Common myeloid progenitor, CD34-positive (primary cell): ENCODE measurements around the gene PAK1. TPM values are rescaled to one million over a fixed set of nuclear protein-coding genes. Genes with fewer than 3 reads are reported as not detected.

ENCODE experiments used
- CTCF ChIA-PET: fragments of 350-600 bp; sonication (Branson Sonifier 250); formaldehyde crosslinking; loops from one replicate; lab custom pipeline; 2021; ENCODE audit warnings: antibody characterized with exemption; lab: Charles Lee
- POLR2A ChIA-PET: fragments of 350-600 bp; sonication (Branson Sonifier 250); formaldehyde crosslinking; loops from one replicate; lab custom pipeline; 2021; ENCODE audit warnings: antibody characterized with exemption; lab: Charles Lee
- DNase-seq, 3 donors: peaks; one replicate each; pipeline versions ENCODE4 v3.0.0 to v3.0.0-alpha.2; 2013
- H3K27ac ChIP-seq, 2 experiments: 1 replicate in 1 of 2; 2 replicates in 1 of 2; pipeline ENCODE4 v1.7.0; 2013; ENCODE audit warnings: inconsistent platforms in 2 of 2, low read length in 2 of 2, mild to moderate bottlenecking in 2 of 2, low read depth in 1 of 2, moderate library complexity in 1 of 2; ENCODE audit not compliant: severe bottlenecking in 2 of 2, insufficient read depth in 1 of 2, poor library complexity in 1 of 2
- H3K27me3 ChIP-seq, 5 experiments: replicated peaks in 2 of 5; 1 replicate in 3 of 5; 2 replicates in 2 of 5; pipeline versions ENCODE4 v1.6.1 to v1.7.0; 2013; ENCODE audit warnings: low read length in 4 of 5, mild to moderate bottlenecking in 2 of 5, moderate library complexity in 2 of 5, inconsistent platforms in 1 of 5; ENCODE audit not compliant: insufficient read depth in 5 of 5, control insufficient read depth in 4 of 5
- H3K36me3 ChIP-seq, 4 experiments: 1 replicate in 2 of 4; 2 replicates in 2 of 4; pipeline versions ENCODE4 v1.6.1 to v1.7.0; 2013; ENCODE audit warnings: low read length in 3 of 4, control low read depth in 1 of 4, mild to moderate bottlenecking in 1 of 4; ENCODE audit not compliant: control insufficient read depth in 4 of 4, insufficient read depth in 4 of 4
- H3K4me1 ChIP-seq, 4 experiments: 1 replicate in 3 of 4; 2 replicates in 1 of 4; pipeline versions ENCODE4 v1.6.1 to v1.7.1; 2013; ENCODE audit warnings: low read length in 3 of 4, mild to moderate bottlenecking in 3 of 4, control low read depth in 1 of 4, inconsistent platforms in 1 of 4, moderate library complexity in 1 of 4; ENCODE audit not compliant: control insufficient read depth in 4 of 4, insufficient read depth in 4 of 4; ENCODE audit errors: control extremely low read depth in 1 of 4
- H3K4me3 ChIP-seq, 7 experiments: 1 replicate in 4 of 7; 2 replicates in 3 of 7; pipeline versions ENCODE4 v1.5.1 to v1.7.0; 2013; ENCODE audit warnings: mild to moderate bottlenecking in 7 of 7, low read length in 6 of 7, moderate library complexity in 6 of 7, inconsistent platforms in 2 of 7, low read depth in 2 of 7, control low read depth in 1 of 7; ENCODE audit not compliant: insufficient read depth in 4 of 7, control insufficient read depth in 1 of 7; ENCODE audit errors: extremely low read depth in 1 of 7
- H3K9me3 ChIP-seq, 5 experiments: 1 replicate in 4 of 5; 2 replicates in 1 of 5; pipeline versions ENCODE4 v1.6.1 to v1.7.1; 2013; ENCODE audit warnings: low read length in 4 of 5, mild to moderate bottlenecking in 2 of 5, inconsistent platforms in 1 of 5, low read depth in 1 of 5, moderate library complexity in 1 of 5; ENCODE audit not compliant: control insufficient read depth in 4 of 5, insufficient read depth in 2 of 5; ENCODE audit errors: control extremely low read depth in 1 of 5
- WGBS: methylation state at CpG from one replicate; pipeline ENCODE4 v1.1.5; 2013; ENCODE audit not compliant: insufficient coverage; 5-methylcytosine and 5-hydroxymethylcytosine counted together
- polyA plus RNA-seq: library from polyadenylated mRNA; unstranded; fragments of 120-200 nt; gene quantifications from one replicate; pipeline ENCODE4 v1.2.1, GENCODE V29; 2013

PAK1 gene
- 31.3 TPM for polyA plus RNA-seq

DNA sequence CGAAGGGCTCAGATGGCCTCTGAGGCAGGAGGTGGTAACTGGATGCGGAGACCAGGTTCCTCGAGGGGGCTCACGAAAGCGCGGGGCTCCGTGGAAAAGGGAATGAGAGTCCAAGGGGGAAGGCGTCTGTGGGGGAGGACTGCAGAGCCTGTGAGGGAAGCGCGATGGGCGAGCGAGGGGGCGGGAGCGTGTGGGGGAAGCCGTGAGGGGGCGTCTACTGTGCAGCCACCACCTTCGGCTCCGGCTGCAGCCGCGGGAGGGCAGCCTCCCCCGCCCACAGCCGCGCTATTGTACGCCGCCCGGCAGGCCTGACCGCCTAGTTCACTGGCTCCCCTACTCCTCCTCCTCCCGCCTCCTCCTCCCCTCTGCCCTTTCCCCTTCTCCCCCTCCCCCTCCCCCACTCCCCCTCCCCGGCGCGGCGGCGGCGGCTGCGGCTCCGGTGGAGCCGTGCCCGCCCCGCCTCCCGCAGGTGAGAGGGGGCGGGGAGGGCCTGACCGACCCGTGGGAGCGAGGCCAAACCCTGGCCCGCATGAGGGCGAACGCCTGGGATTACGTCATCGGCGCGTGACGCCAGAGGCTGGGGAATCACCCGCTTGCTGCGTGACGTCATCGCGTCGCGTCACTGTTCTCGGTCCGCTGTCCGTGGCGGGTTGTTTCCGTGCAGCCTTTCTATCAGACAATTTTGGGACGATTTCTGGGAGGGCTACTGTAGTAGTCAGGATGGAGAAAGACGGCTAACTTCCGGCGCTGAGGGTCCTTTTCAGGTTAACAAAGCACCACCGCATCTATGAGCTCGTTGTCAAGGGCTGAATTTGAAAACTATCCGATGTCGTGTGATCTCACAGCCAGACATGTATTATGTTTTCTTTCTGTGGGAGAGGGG lies at the start of gene PAK1:
Gene PAK1 (minus strand): TSS at position 294 of the 883 bp plus-strand sequence. CDS start 81,574 bp downstream, outside the sequence.
- no peaks in the 10 kb centered on the region for H3K36me3 ChIP-seq
- peak within 1 kb of the TSS in 1 of 2 experiments; percentile 21 for H3K27ac ChIP-seq
- no peaks in the 10 kb centered on the region for H3K9me3 ChIP-seq
- DNase-seq = peak; percentile 96 to 98 (median 97)
- H3K4me1 ChIP-seq = peaks cover 10 to 27% (median 19%) of the 10 kb centered on the region in 4 experiments
- ChIA-PET CTCF (interaction anchor here (0.9 to 1.7 kb wide), 5 partner anchors 12 to 145 kb away, joined by 3 to 14 read pairs (median 4); no protein-coding TSS in a partner anchor), POLR2A (interaction anchor here (0.9 kb wide), 1 partner anchor 25 kb away, joined by 4 read pairs; no protein-coding TSS in a partner anchor)
- peak within 1 kb of the TSS; percentile 15 to 85 (median 67) for H3K4me3 ChIP-seq
- H3K27me3 ChIP-seq = peaks cover 0 to 19% (median 11%) of the 10 kb centered on the region in 5 experiments
- 1% methylated on average over 40 of the region's 72 CpGs for whole genome bisulfite sequencing

DNA sequence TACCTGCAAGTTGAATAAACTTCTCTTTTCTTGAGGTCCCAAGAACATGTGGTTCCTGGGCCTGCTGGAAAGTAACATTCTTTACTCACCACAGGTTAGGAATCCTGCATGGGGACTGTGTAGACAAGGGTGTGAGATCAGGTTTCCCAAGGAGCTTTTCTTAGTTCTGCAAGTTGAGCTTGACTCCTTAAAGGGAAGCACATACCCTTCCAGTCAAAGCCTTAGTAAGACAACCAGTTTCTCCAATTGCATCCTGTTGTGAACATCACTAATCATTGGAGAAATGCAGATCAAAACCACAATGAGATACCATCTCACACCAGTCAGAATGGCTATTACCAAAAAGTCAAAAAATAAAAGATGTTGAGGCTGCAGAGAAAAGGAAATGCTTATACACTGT lies 48.3 kb upstream of the PAK1 start:
- DNase-seq = no peak
- CTCF ChIA-PET = no interaction called here

GRCh38 chr11:77519847-77520246 lies 46.0 kb upstream of the PAK1 start:
- Histone ChIP-seq H3K36me3 (no peaks in the 10 kb centered on the region), H3K27me3 (no peaks in the 10 kb centered on the region), H3K4me1 (no peaks in the 10 kb centered on the region), H3K27ac (no peak overlapping the region), H3K4me3 (no peak overlapping the region), H3K9me3 (no peaks in the 10 kb centered on the region)
- POLR2A ChIA-PET = no interaction called here
- no peak for DNase-seq
- CTCF ChIA-PET = no interaction called here
- 100% methylated on average over 2 of the region's 3 CpGs for WGBS

More for the DNA sequence above, 48.3 kb upstream of the PAK1 start:
- Histone ChIP-seq H3K27ac (no peak overlapping the region), H3K4me3 (no peak overlapping the region), H3K9me3 (no peaks in the 10 kb centered on the region), H3K4me1 (no peaks in the 10 kb centered on the region), H3K36me3 (no peaks in the 10 kb centered on the region), H3K27me3 (no peaks in the 10 kb centered on the region)
- POLR2A ChIA-PET = no interaction called here

DNA sequence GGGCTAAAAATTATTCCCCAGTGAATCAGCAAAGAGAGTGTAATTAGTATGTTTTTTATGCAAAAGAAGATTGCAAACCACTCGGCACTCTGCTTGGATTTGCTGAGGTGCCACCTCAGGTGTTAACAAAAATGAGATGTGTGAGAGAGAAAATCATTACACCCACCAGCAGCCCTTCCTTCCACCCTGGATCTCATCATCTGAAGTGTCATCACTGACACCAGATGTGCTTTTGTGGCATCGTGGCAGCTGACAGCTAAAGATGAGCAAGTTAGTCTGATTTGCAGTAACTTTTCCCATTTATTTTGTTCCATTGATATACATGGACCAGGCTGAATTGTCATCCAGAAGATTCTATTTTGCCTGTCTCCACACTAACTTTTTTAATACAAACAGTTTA lies 44.6 kb upstream of the PAK1 start:
- no peak for DNase-seq
- ChIA-PET CTCF (no interaction called here), POLR2A (no interaction called here)
- H3K27me3 ChIP-seq = no peaks in the 10 kb centered on the region
- WGBS = 100% methylated on average over 2 of the region's 2 CpGs
- no peaks in the 10 kb centered on the region for H3K4me1 ChIP-seq
- no peak overlapping the region for H3K27ac ChIP-seq
- H3K4me3 ChIP-seq = no peak overlapping the region
- no peaks in the 10 kb centered on the region for H3K36me3 ChIP-seq
- no peaks in the 10 kb centered on the region for H3K9me3 ChIP-seq

DNA sequence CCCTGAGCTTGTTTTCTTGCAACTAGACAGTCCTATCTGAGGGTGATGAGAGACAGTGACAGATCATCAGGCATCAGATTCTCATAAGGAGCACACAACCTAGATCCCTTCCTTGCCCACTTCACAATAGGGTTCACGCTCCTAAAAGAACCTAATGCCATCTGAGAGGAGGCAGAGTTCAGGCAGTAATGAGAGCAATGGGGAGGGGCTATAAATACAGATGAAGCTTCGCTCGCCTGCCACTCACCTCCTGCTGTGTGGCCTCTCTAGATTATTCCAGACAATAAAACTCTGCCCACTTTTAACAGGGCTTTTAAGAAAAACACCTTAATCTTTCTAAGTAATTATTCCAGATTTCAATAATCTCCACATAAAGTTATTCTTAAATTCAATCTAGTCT lies 43.9 kb upstream of the PAK1 start:
- Histone ChIP-seq H3K9me3 (no peaks in the 10 kb centered on the region), H3K36me3 (no peaks in the 10 kb centered on the region), H3K4me1 (peaks cover 0 to 6% (median 2%) of the 10 kb centered on the region in 4 experiments), H3K4me3 (no peak overlapping the region), H3K27me3 (no peaks in the 10 kb centered on the region), H3K27ac (no peak overlapping the region)
- POLR2A ChIA-PET = no interaction called here
- CTCF ChIA-PET = no interaction called here
- DNase-seq = no peak
- WGBS = 100% methylated on average over 1 of the region's 3 CpGs

DNA sequence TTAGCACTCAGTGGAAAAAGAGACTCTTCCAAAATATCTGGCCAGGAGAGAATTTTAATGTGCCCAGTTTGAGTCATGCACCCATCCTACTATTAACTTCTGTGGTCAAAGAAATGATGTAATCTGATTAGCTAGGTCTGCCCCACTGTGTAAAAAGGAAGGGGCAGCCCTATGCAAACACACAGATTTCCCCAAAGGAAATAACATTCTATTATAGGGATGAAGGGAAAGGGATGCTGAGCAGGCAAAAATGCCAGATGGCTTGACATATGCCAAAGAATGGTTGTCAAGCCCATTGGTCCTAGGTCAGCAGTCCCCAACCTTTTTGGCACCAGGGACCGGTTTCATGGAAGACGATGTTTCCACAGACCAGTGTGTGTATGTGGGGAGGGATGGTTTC lies 43.3 kb upstream of the PAK1 start:
- CTCF ChIA-PET = no interaction called here
- H3K36me3 ChIP-seq = no peaks in the 10 kb centered on the region
- H3K27ac ChIP-seq = no peak overlapping the region
- WGBS = no CpG with 5 or more reads among the region's 2 CpGs
- H3K4me3 ChIP-seq = no peak overlapping the region
- H3K9me3 ChIP-seq = no peaks in the 10 kb centered on the region
- no peak for DNase-seq
- peaks cover 0 to 11% (median 7%) of the 10 kb centered on the region in 4 experiments for H3K4me1 ChIP-seq
- H3K27me3 ChIP-seq = no peaks in the 10 kb centered on the region
- POLR2A ChIA-PET = no interaction called here

- 100% methylated on average over 3 of the region's 3 CpGs for WGBS
- POLR2A ChIA-PET = no interaction called here
- CTCF ChIA-PET = no interaction called here
- Histone ChIP-seq H3K27me3 (no peaks in the 10 kb centered on the region), H3K4me3 (no peak overlapping the region), H3K9me3 (no peaks in the 10 kb centered on the region), H3K4me1 (peaks cover 4 to 27% (median 16%) of the 10 kb centered on the region in 4 experiments), H3K27ac (no peak overlapping the region), H3K36me3 (no peaks in the 10 kb centered on the region)
- DNase-seq = no peak
Measured at GRCh38 chr11:77515483-77515882, 41.6 kb upstream of the PAK1 start.
